ENCODE data around the gene USP47.

USP47 gene

DNA sequence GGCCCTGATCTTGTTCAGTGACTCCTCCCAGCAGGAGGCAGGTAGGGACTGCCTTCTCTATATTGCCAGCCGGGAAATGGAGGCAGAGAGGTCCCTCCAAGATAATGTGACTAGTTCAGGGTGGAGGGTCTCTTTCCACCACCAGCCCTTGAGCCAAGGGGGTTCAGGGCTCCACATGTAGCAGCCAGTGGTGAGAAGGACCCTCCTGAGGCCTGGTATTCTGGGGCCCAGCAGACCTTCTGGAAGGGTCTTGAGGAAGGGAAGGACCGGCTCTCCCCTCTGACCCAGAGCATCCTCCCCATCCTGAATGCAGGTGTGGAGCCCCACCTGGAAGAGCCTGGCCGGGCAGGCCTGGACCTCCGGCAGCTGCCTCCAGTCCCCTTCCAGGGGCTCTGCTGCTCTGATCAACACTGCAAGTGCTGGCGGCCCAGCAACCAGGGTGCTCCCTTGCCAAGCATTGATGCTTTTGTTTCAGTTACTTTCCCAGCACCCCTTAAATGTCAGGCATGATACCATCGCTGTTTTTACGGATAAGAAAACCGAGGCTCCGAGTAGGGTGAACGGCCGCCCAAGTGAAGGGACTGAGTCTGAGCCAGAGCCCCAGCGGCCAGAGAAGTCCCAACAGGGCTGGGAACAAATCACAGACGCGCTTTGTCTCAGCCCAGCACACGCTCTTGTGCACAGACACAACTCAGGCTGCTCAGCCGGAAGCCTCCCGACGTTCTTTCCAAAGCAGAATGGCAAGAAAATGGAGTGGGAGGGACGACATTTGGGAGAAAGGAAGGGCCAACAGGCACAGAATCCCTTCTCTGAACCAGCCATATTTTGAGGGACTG, 127.8 kb downstream of the USP47 start:
- no peak for DNase-seq

DNA sequence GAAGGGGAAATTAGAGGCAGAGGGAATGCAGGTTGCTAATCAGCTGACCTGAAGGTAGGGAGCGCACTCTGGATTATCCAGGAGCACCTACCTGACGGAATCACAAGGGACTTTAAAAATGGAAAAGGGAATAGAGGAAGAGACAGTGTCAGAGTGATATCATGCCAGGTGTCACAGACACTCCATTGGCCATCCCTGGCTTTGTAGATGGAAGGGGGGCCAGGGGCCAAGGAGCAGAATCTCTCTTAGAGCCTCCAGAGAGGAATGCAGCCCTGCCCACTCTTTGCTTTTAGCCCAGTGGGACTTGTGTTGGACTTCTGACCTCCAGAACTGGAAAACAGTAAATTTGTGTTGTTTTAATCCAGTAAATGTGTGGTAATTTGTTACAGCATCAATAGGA, 128.8 kb downstream of the USP47 start:
- DNase-seq = no peak

DNA sequence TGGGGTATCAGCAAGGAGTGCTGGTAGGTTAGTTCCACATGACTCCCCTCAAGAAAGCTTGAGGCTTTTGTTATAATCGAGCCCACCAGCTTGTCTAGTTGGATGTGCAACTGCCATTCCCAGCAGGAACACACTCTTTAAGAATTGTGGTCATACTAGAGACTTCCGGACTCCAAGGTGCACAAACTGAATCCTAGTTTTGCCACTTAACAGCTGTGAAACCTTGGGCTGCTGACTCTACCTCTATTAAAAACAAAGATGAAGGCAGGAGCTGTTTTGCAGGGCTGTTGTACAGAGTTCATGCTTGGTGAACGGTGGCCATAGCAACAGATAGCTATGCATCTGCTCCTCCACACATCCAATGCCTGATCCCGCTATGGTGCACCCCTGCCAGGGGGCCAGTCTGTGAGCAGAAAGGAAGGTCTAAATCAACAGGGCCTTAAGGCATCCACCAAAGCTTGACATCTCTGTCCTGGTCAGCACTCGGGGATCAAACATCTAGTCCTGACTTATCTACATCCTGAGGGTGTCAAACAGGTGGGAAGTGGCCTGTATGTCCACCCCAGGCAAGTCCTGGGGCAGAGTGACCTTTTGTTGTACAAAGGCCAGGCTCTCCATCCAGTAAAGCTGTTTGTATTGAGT, 130.3 kb downstream of the USP47 start:
- no peak for DNase-seq

DNA sequence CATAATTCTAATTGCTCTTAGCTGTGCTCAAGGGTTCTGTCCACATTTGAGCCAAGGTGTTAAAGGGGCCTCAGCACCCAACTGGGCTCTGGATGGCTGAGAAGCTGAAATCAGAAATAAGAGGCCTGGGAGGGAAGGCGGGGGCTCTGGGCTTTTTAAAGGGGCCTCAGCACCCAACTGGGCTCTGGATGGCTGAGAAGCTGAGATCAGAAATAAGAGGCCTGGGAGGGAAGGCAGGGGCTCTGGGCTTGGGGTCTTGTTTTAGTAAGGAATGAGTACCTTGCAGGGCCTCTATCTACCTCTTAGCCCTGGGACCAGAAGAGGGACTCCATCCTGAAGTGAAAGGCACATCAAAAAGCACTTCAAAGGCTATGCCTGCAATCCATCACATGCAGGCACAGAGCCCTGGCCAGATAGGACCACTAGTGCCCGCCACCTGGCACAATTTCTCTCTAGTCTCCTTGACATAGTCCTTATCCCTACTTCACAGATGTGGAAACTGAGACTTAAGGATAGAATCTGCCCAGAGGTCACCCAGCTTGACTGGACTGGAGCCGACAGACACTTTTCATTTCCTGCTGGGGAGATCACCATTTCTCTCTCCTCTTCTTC, 131.1 kb downstream of the USP47 start:
- no peak for DNase-seq

DNA sequence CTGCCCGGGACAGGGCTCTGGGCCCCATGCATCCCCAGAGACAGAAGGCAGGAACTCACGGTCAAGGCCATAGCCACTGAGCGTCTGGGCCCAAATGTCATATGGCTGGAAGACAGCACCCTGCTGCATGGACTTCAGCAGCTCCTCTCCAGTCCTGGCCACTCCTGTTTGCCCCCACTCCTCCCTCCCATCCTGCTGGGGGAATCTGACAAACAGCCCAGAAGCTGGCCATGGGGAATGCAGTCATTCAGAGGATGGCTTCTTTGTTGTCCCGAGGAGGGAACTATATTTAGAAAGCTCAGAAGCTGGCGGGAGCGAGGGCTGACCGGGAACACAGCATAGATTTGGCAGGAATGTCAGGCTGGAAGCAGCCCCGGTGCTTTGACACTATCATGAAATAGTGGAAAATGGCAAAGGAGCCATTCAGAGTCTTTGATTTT, 131.6 kb downstream of the USP47 start:
- no peak for DNase-seq

DNA sequence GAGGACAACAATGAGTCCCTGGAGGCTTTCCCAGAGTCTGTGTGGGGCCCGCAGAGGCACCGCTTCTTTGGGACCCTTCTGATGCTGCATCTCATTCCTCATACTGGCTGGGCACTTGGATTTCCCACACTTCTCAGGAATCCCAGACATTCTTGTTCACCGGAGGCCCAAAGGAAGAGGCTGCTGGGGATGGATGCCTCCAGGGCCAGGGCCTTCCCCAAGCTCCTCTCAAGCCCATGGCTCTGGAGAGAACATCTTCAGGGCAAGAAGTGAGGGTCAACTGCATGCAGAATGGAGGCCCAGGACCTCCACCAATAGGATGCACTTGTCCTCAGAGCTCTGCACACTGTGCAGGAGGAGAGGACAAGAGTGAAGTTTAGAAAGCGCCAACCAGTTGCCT, 132.1 kb downstream of the USP47 start:
- no peak for DNase-seq

DNA sequence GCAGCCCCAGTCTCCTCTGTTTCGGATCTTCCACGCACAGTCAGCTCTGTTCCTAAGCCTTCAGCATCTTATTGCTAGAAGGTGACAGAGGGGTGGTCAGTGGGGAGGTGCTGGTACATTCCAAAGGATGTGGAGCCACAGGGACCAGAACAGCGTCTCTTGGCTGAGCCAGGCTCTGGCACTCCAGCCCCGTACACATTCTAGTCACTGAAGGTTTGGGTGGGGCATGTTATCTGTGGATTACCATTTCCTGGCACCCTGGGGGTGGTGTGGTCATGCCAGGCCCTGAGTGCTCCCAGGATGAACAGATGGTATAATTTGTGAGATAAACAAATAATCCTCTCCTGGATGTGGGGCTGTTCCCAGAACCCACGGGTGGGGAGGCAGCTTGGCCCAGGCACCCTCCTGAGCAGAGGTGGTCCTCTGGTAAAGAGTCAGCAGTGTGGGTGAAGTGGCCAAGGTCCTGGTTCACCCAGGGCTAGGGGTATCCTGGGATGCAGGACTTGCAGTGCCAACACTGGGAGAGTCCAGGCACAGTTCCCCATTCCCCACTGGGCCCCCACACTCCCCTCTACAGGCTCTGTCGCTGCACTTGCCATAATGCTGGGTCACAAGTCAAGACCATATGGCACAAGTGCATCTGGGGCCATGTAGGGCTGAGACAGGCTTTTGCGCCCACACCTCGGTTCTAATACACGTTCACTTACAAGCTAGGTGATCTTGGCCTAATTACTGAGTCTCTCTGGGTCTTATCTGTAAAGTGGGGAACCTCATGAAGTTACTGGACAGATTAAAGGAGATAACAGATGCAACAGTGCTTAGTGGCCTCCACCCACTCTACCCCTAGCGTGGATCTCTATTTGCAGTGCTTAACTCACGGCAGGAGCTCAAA, 133.7 kb downstream of the USP47 start:
- DNase-seq = no peak

DNA sequence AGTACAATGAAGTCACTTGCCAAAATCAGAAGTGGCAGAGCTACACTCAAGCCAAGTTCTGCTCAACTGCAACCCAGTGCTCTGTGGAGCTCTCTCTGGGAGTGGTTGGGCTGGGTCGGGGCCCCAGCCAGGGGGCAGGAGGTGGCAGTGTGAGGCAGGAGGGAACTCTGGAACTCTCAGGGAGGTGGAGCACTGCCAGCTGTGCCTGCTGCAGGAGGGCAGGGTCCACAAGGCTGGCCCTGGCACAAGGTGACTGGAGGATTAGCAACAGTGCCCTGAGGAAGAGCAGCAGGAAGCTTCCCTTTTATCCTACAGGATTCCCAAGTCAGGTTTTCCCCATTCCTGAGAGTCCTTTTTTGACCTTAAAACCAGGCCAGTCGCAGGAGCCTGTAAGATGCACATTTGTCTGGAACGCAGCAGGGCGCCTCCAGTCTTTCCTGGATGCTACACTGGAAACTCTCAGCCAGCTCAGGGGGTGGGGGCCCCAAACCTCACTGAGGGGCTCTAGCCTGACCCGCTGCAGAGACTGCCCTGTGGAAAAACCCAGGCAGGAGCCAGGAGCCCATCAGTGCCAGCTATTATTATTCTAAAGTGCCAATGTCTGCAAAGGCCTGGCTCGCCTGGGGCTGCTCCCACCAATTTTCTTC, 134.8 kb downstream of the USP47 start:
- no peak for DNase-seq

DNA sequence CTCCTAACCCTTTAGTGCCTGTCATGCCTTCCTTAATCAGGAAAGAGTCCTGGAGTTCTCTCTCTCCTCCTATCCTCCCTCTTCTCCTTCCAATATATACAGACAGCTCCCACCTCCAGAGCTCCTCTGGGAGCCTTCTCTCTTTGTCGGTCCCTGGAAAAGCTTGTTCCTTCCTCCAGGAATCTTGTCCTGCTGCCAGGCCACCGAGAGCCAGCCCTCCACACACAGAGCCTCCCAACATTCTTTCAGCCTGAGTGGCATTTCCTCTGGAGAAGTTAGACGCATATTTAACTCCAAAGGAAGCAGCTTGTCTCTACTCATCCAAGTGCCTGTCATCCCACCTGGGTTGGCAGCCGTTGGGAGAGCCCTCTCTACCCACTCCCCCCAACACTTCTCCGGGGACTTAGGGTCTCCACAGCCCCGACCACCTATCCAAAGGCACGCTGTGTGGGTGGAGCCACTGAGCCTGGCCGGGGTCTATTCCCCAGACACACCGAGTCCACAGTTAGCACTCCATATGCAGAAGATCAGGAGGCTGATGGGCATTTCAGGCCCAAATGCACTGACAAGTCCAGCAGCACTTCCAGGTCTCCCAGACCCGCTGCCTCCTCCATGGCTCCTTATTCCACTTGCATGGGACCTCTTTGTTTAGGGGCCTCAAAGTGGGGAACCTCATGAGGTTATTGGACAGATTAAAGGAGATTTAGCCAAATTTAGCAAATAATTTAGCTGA, 135.6 kb downstream of the USP47 start:
- no peak for DNase-seq

DNA sequence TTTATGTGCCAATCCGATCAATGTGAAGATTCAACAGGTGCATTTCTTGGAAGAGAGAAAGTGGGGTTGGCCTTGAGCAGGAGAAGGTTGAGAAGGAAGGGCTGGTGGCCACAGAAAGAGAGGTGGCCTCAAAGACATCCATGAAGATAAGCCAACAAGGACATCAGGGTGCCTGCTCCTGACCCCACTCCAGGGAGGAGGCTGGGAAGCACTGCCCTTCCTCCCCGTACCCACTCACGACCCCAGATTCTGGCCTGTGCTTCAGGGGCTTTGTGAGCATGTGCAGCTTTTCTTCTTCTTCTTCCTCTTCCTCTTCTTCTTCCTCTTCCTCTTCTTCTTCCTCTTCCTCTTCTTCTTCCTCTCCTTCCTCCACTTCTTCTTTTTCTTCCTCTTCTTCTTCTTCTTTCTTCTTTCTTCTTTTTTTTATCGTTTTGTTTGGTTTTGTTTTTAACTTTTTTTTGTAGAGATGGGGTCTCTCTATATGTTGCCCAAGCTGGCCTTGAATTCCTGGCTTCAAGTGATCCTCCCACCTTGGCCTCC, 136.4 kb downstream of the USP47 start:
- DNase-seq = no peak

DNA sequence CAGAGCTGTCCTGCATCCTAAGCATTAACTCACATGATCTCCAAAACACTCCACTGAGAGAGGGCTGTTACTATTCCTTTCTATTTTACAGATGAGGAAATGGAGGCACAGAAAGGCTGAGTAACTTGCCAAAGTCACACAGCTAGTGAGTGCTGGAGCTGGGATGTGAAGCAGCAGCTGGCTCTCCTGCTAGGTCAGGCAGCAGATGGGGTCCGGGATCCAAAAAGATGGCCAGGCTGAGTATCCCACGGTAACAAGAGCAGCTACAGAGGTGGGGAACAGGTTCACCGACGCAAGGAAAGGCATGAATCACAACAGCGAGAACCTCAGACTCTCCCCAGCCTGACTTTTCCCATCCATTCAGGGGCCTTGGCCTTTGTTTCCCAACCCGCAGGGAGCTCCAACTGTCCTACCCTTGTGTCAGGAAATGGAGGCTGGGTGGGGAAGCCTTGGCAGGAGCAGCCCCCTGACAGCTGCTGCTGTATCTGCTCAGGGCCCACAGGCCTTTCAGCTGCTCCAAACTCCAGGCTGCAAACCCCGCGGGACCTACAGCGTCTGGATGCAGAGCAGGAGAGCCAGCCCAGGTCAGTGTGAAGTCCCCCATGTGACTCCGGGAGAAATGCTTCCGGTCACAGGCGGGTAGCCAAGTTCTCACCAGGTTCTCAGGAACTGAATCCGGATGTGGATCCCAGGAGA, 137.2 kb downstream of the USP47 start:
- no peak for DNase-seq

DNA sequence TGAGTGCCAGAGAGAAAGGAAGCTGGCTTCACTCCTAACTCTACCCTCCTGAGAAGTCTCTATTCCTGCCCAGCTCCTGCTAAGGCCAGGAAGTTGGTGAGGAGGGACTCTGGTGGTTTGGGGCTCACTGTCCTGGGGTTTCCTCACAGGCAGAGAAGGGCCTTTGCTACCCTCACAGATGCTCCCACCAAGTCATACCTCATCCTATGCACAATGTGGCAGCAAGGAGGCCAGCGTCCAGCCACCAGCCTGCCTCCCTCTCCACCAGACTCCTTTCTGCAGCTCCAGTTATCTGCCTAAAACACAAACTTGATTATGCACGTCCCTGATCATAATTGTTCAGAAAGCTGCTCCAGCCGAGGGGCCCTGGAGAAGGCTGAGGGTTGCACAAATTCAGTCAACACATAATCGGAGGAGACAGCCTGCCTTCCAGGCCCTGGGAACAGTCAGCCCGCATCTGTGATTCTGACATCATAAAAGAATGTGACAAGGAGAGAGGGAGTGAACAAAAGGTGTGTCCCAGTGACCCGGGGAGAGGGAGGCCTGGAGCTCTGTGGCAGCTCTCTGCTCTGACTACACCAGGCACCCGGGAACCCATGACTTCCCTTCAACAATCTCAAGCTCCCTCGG, 137.8 kb downstream of the USP47 start:
- DNase-seq = no peak

DNA sequence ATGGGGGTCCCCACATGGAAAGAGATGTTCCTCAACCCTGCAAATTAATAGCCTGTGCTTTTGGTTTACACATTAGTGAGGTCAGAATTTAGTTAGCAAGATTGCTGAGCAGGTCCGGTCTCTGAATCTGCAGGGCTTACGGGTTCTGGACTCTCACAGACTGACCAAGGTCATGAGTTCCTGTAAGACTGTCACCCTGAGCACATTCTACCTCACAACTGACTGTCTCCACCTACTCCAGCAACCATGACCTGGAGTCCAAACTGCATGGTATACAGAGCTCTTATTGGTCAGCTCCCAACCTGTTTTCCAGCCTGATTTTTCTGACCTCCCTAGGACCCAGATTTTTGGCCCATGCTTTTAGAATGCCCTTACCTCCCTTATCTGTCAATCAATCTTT, 138.4 kb downstream of the USP47 start:
- DNase-seq = no peak

DNA sequence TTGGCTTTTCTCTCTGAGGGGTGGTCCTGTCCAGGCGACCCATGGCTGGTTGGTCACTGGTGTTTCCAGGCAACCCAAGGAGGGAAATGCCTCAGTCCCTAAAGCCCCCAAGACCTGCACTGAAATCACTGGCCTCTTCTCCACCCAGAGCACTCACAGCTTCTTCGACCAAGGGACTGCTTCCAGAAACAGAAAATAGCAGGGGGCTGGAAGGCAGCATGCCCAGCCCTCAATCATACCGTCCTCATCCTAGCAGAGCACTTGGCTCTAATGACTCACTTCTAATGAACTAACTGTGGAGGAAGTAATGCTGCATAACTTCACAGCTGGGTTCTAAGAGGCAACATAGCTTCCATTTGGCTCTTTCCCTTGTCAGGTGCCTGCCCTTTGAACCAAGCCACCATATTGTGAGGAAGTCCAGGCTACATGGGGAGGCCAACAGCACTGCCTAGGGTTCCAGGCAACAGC, 139.1 kb downstream of the USP47 start:
- DNase-seq = no peak

DNA sequence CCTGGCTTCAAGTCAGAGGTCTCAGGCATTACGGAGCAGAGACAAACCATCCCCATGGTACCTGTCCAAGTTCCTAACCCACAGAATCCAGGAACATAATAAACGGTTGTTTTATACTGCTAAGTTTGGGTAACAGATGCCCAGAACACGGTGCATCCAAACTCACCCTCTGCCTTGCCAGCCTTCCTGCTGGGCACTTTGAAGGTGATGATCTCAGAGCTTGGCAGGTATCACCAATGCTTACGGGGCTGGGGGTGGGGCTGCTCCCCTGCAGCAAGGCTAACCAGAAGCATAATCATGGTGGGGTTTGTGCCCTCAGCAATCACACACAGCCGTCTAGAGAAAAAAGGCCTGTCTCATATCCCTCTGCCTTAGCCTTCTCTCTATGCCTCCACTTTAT, 139.6 kb downstream of the USP47 start:
- no peak for DNase-seq

DNA sequence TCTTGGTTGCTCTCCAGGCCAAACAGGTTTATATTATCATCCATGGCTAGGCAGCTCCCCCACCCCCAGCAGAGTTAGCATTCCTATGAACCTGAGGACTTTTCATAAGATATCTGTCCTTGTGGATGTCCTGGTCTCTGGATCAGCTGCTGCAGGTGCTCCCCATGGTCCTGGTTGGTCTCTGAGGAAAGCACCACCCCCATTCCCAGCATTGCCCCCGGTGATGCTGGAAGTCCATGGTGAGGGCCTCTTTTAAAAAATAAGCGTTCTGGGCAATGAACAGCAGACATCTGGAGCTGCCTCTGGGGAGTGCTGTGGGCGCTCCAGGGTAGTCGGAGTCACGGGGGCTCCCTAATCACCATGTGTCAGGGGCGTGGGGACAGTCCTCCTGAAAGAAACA, 140.1 kb downstream of the USP47 start:
- no peak for DNase-seq

DNA sequence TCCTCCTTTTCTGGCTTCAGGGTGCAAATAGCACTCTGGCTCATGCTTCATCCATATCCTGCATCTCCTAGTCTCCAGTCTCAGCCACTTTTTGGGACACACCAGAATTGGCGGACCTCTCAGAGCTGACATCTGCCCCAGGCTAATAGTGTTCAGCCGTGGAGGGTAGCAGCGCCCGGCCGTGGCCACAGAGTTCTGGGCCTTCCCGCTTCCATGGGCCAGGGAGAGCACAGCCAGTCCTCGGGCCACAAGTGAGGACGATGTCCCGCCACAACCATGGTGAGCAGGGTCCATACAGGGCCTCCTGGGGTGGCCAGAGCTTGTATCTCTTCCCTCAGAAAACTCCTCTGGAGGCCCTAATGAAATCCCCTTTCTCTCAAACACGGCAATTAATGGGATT, 140.7 kb downstream of the USP47 start:
- no peak for DNase-seq

DNA sequence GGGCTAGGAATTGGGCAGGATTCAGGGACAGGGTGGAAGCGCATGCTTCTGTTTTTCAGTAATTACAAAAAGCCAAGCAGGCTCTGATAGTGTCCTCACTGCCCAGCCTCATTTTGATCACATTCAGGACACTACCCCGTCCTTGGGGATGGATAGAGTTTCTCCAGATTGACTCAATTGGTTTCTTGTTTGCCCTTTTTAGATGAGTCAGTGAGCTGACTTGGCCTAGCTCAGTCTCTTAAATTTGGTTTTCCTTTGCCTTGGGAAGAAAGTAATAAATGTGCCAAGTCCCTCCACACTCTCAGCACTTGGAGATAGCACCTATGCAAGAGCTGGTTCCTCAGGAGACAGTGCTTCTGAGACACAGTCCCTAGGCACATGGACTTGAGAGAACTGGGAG, 141.2 kb downstream of the USP47 start:
- no peak for DNase-seq

DNA sequence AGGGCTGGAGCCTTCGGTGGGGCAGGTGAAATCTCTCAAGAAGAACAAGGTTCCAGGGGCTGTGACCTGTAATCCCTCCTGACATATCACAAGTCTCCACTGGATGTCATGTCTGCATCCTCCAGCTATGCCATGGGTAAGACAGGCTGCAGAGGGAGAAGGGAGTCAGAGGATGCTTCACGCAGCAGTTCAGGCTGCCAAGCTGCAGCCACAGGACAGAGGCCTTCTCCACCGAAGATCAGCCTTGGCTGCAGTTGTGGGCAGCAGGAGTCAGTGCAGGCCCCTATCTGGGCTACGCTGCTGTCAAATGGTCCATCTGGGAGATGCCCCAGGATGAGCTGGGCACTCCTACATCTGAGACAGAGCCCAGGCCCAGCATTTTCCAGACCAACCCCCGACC, 141.7 kb downstream of the USP47 start:
- DNase-seq = no peak

DNA sequence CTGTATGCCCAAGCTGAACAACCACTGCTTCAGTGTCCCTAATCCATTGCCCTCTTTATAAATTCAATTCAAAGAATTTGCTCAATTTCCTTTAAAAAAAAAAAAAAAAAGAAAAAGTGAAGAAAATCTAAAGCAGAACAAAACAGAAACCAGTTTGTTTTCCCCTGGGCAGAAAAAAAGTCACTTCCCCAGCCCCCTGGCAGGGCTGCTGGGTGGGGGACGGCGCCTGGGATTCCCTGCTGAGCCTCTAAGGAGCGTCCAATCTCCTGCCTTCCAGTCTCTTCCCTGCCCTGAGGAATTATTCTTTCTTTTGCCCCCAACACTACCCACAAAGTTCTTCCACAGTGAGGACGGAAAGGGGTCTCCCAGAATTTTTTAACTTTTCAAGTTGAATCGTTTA, 142.8 kb downstream of the USP47 start:
- DNase-seq = no peak

All from activated naive CD4-positive, alpha-beta T cell treated with Interleukin-2 at 50 U/mL for 16 hours (primary cell).